Left ventricle myocardium inferior (tissue), 1 donor: ENCODE measurements around the gene MGST3. TPM values are rescaled to one million over a fixed set of nuclear protein-coding genes. Genes with fewer than 3 reads are reported as not detected.

ENCODE experiments used
- DNase-seq: peaks from one replicate; pipeline ENCODE4 v3.0.0-alpha.2; 2020
- H3K27ac ChIP-seq: fragments of 200-600 bp; replicated peaks from 2 replicates; pipeline ENCODE4 v1.8.0; 2021
- H3K27me3 ChIP-seq: fragments of 200-600 bp; 2 replicates; pipeline ENCODE4 v1.8.0; 2021; ENCODE audit warnings: low read depth
- H3K36me3 ChIP-seq: fragments of 200-600 bp; 2 replicates; pipeline ENCODE4 v1.8.0; 2021
- H3K4me1 ChIP-seq: fragments of 200-600 bp; 2 replicates; pipeline ENCODE4 v1.8.0; 2021
- H3K4me3 ChIP-seq: fragments of 200-600 bp; 2 replicates; pipeline ENCODE4 v1.8.0; 2021; ENCODE audit warnings: mild to moderate bottlenecking, moderate library complexity
- H3K9me3 ChIP-seq: fragments of 200-600 bp; replicated peaks from 2 replicates; pipeline ENCODE4 v1.8.0; 2021
- intact Hi-C: fragments of 100-400 bp; cut with micrococcal nuclease; formaldehyde crosslinking; loops from one replicate; pipeline ENCODE4 v1.11.0; 2022
- total RNA-seq: library from RNA; stranded (reverse); fragmentation: NEBNext Ultra II Directional; extraction: Animal tissue kit (Norgen Biotek cat#: 25700); gene quantifications from one replicate; pipeline ENCODE4 v1.2.1, GENCODE V29; 2021
- TF ChIP-seq, protein P1 (sequence below): fragments of 200-600 bp; IDR thresholded peaks from 2 replicates; pipeline ENCODE4 v1.8.0; 2021; ENCODE audit warnings: antibody characterized with exemption, mild to moderate bottlenecking, borderline replicate concordance
- donor health status: DM: no; HTN: yes; CAD: no; lungs with severe emphysema.

MGST3 gene
- total RNA-seq, 1 donor from 2014 or later = 718 TPM

GRCh38 chr1:165641231-165641987 lies 10.4 kb downstream of the MGST3 start:
- Histone ChIP-seq H3K4me3 (no peak overlapping the region), H3K27me3 (no peaks in the 10 kb centered on the region), H3K4me1 (peaks cover 97% of the 10 kb centered on the region), H3K36me3 (peaks cover 17% of the 10 kb centered on the region), H3K27ac (peak overlapping the region; percentile 6), H3K9me3 (no peaks in the 10 kb centered on the region)
- intact Hi-C loops = no loop called here
- no peak for DNase-seq
- TF ChIP-seq, protein P1, sequence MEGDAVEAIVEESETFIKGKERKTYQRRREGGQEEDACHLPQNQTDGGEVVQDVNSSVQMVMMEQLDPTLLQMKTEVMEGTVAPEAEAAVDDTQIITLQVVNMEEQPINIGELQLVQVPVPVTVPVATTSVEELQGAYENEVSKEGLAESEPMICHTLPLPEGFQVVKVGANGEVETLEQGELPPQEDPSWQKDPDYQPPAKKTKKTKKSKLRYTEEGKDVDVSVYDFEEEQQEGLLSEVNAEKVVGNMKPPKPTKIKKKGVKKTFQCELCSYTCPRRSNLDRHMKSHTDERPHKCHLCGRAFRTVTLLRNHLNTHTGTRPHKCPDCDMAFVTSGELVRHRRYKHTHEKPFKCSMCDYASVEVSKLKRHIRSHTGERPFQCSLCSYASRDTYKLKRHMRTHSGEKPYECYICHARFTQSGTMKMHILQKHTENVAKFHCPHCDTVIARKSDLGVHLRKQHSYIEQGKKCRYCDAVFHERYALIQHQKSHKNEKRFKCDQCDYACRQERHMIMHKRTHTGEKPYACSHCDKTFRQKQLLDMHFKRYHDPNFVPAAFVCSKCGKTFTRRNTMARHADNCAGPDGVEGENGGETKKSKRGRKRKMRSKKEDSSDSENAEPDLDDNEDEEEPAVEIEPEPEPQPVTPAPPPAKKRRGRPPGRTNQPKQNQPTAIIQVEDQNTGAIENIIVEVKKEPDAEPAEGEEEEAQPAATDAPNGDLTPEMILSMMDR = no peak

DNA sequence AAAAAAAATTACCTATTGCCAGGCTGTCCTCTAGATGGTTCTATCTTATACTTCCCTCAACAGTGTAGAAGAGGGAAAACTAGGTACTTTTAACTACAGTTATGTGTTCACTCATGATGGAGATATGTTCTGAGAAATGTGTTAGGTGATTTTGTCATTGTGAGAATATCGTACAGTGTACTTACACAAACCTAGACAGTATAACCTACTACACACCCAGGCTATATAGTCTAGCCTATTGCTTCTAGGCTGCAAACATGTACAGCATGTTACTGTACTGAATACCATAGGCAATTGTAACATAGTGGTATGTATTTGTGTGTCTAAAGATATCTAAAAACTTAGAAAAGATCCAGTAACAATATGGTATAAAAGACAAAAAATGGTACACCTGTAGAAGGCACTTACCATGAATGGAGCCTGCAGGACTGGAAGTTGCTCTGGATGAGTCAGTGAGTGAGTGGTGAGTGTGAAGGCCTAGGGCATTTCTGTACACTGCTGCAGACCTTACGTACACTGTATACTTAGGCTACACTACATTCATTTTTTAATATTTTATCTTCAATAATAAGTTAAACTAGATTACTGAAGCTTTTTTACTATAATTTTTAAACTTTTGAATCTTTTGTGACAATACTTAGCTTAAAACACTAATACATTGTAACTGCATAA lies 13.2 kb downstream of the MGST3 start:
- no peak for DNase-seq
- intact Hi-C loops = no loop called here
- H3K27me3 ChIP-seq = no peaks in the 10 kb centered on the region
- no peak overlapping the region for H3K27ac ChIP-seq
- H3K36me3 ChIP-seq = peaks cover 11% of the 10 kb centered on the region
- TF ChIP-seq, protein P1 = no peak
- H3K4me1 ChIP-seq = peaks cover 97% of the 10 kb centered on the region
- no peak overlapping the region for H3K4me3 ChIP-seq
- H3K9me3 ChIP-seq = no peaks in the 10 kb centered on the region

- intact Hi-C loops = no loop called here
- Histone ChIP-seq H3K36me3 (peaks cover 13% of the 10 kb centered on the region), H3K9me3 (no peaks in the 10 kb centered on the region), H3K27ac (peak overlapping the region; percentile 34), H3K4me3 (no peak overlapping the region), H3K4me1 (peaks cover 96% of the 10 kb centered on the region), H3K27me3 (no peaks in the 10 kb centered on the region)
- TF ChIP-seq, protein P1 = no peak
- peak; percentile 23 for DNase-seq
Measured at GRCh38 chr1:165645654-165646366, 14.8 kb downstream of the MGST3 start.

- intact Hi-C loops = no loop called here
- Histone ChIP-seq H3K9me3 (no peaks in the 10 kb centered on the region), H3K27ac (peak overlapping the region; percentile 20), H3K27me3 (no peaks in the 10 kb centered on the region), H3K4me3 (no peak overlapping the region), H3K4me1 (peaks cover 85% of the 10 kb centered on the region), H3K36me3 (peaks cover 30% of the 10 kb centered on the region)
- TF ChIP-seq, protein P1 = no peak
- DNase-seq = no peak
Measured at GRCh38 chr1:165647517-165647916, 16.5 kb downstream of the MGST3 start.

DNA sequence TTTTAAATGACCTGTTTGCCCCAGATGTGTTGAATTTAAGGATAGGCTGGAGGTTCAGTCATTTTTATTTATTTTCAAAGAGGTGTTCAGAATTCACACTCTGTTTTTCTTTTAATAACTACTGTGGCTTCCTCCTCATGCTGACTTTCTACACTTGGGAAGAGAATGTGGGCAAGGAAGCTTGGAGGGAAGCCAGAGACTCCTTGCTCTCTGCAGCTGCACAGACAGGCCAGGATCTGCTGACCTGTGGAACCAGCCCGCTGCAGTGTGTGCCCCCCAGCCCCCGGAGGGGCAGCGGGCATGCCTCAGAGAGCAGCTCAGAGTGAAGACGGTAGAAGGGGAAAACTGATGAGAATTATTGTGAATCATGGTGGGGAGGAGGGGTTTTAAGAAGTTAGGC lies 16.9 kb downstream of the MGST3 start:
- H3K4me1 ChIP-seq = peaks cover 80% of the 10 kb centered on the region
- no peak for DNase-seq
- H3K27me3 ChIP-seq = no peaks in the 10 kb centered on the region
- H3K9me3 ChIP-seq = no peaks in the 10 kb centered on the region
- H3K4me3 ChIP-seq = no peak overlapping the region
- TF ChIP-seq, protein P1 = no peak
- H3K27ac ChIP-seq = peak overlapping the region; percentile 20
- intact Hi-C loops = no loop called here
- peaks cover 34% of the 10 kb centered on the region for H3K36me3 ChIP-seq
